Calu3 (cell line): ENCODE measurements around the gene GRIK4. TPM values are rescaled to one million over a fixed set of nuclear protein-coding genes. Genes with fewer than 3 reads are reported as not detected.

Source experiments
- BruUV-seq: library from RNA; stranded (reverse); fragments of 400-500 nt; replicated peaks from 2 replicates; lab custom pipeline; 2021; lab: Mats Ljungman, UMichigan
- CTCF ChIA-PET: fragments of 300-600 bp; sonication (Branson Sonifier 250); formaldehyde crosslinking; loops from one replicate; lab custom pipeline; 2022; ENCODE audit warnings: antibody characterized with exemption; lab: Charles Lee
- DNase-seq: peaks from one replicate; pipeline ENCODE4 v3.0.0; 2022
- H3K27ac Mint-ChIP-seq: one replicate; pipeline ENCODE4 v1.8.0; 2022; ENCODE audit warnings: mixed read lengths; ENCODE audit not compliant: unreplicated experiment
- H3K27me3 Mint-ChIP-seq: one replicate; pipeline ENCODE4 v1.8.0; 2022; ENCODE audit warnings: mixed read lengths; ENCODE audit not compliant: unreplicated experiment
- H3K36me3 Mint-ChIP-seq: one replicate; pipeline ENCODE4 v1.8.0; 2022; ENCODE audit warnings: mild to moderate bottlenecking, moderate library complexity, mixed read lengths; ENCODE audit not compliant: insufficient read depth, unreplicated experiment
- H3K4me1 Mint-ChIP-seq: one replicate; pipeline ENCODE4 v1.8.0; 2022; ENCODE audit warnings: mild to moderate bottlenecking, low read depth, mixed read lengths; ENCODE audit not compliant: unreplicated experiment
- H3K4me3 Mint-ChIP-seq: one replicate; pipeline ENCODE4 v1.8.0; 2022; ENCODE audit warnings: mild to moderate bottlenecking, low read depth, moderate library complexity, mixed read lengths; ENCODE audit not compliant: unreplicated experiment
- H3K9me3 Mint-ChIP-seq: one replicate; pipeline ENCODE4 v1.8.0; 2022; ENCODE audit warnings: low read depth, mixed read lengths; ENCODE audit not compliant: unreplicated experiment
- CTCF ChIP-seq: fragments of 200-600 bp; IDR thresholded peaks from one replicate; pipeline ENCODE4 v1.8.0; 2022; ENCODE audit warnings: antibody characterized with exemption; ENCODE audit not compliant: unreplicated experiment
- intact Hi-C: fragments of 100-400 bp; cut with micrococcal nuclease; formaldehyde crosslinking; loops from one replicate; pipeline ENCODE4 v1.10.0; 2022; ENCODE audit not compliant: unreplicated experiment
- total RNA-seq: library from RNA; stranded (reverse); gene quantifications from 2 replicates; pipeline ENCODE4 v1.2.3, GENCODE V29; 2022

Gene GRIK4
- total RNA-seq, 1 experiment from 2014 or later: not detected

- TF ChIP-seq CTCF: no peak
- Mint-ChIP-seq H3K27me3 (peaks cover 35% of the 10 kb centered on the region), H3K27ac (no peak overlapping the region), H3K9me3 (no peaks in the 10 kb centered on the region), H3K4me1 (no peaks in the 10 kb centered on the region), H3K36me3 (no peaks in the 10 kb centered on the region), H3K4me3 (no peak overlapping the region)
- BruUV-seq: no TSS peak
- no peak for DNase-seq
- CTCF ChIA-PET: no interaction called here
- intact Hi-C loops: no loop called here
Observed at GRCh38 chr11:120857508-120857907, 346.0 kb downstream of the GRIK4 start.

- no peak overlapping the region for H3K27ac Mint-ChIP-seq
- DNase-seq: no peak
- H3K36me3 Mint-ChIP-seq: no peaks in the 10 kb centered on the region
- no peak overlapping the region for H3K4me3 Mint-ChIP-seq
- peaks cover 35% of the 10 kb centered on the region for H3K27me3 Mint-ChIP-seq
- no peaks in the 10 kb centered on the region for H3K9me3 Mint-ChIP-seq
- H3K4me1 Mint-ChIP-seq: no peaks in the 10 kb centered on the region
- intact Hi-C loops: no loop called here
- BruUV-seq: no TSS peak
- CTCF ChIA-PET: no interaction called here
- TF ChIP-seq CTCF: no peak
Observed at GRCh38 chr11:120858740-120859139, 347.2 kb downstream of the GRIK4 start.

- Mint-ChIP-seq H3K36me3 (no peaks in the 10 kb centered on the region), H3K4me1 (no peaks in the 10 kb centered on the region), H3K9me3 (no peaks in the 10 kb centered on the region), H3K27ac (no peak overlapping the region), H3K4me3 (no peak overlapping the region), H3K27me3 (peaks cover 35% of the 10 kb centered on the region)
- no TSS peak for BruUV-seq
- CTCF ChIA-PET: no interaction called here
- no peak for DNase-seq
- TF ChIP-seq CTCF: no peak
- intact Hi-C loops: no loop called here
Observed at GRCh38 chr11:120859552-120860295, 348.2 kb downstream of the GRIK4 start.

GRCh38 chr11:120863359-120863758 is 351.8 kb downstream of the GRIK4 start:
- no peak for DNase-seq
- intact Hi-C loops: no loop called here
- CTCF ChIA-PET: no interaction called here
- no peak for TF ChIP-seq CTCF
- Mint-ChIP-seq H3K27ac (no peak overlapping the region), H3K27me3 (peaks cover 32% of the 10 kb centered on the region), H3K4me3 (no peak overlapping the region), H3K9me3 (no peaks in the 10 kb centered on the region), H3K36me3 (no peaks in the 10 kb centered on the region), H3K4me1 (no peaks in the 10 kb centered on the region)
- BruUV-seq: no TSS peak
